AG04449 (cell line): Measurements from ENCODE around the gene FNDC3B.
A peak's percentile ranks its signal among the peaks of the same experiment; 100 is the strongest.

Source experiments
- CTCF ChIA-PET: fragments of 350-600 bp; formaldehyde crosslinking; extraction: SDS; loops from one replicate; lab custom pipeline; 2021; ENCODE audit warnings: antibody characterized with exemption; lab: Yijun Ruan, JAX
- POLR2A ChIA-PET: fragments of 400-600, 350-600 bp; formaldehyde crosslinking; extraction: SDS; loops from one replicate; lab custom pipeline; 2020; ENCODE audit warnings: antibody characterized with exemption, inconsistent platforms; lab: Yijun Ruan, JAX
- DNase-seq: peaks from one replicate; pipeline ENCODE4 v3.0.0-alpha.2; 2010; ENCODE audit warnings: low read depth, low spot score
- H3K4me3 ChIP-seq: 2 replicates; pipeline ENCODE4 v1.5.1; 2011; ENCODE audit warnings: low read depth, mild to moderate bottlenecking, control low read depth, low read length
- CTCF ChIP-seq: IDR thresholded peaks from one replicate; pipeline ENCODE4 v1.5.1; 2011; ENCODE audit warnings: mild to moderate bottlenecking, moderate library complexity, low read length, control low read depth, inconsistent platforms; ENCODE audit not compliant: insufficient read depth; ENCODE audit errors: missing control alignments

Gene FNDC3B

DNA sequence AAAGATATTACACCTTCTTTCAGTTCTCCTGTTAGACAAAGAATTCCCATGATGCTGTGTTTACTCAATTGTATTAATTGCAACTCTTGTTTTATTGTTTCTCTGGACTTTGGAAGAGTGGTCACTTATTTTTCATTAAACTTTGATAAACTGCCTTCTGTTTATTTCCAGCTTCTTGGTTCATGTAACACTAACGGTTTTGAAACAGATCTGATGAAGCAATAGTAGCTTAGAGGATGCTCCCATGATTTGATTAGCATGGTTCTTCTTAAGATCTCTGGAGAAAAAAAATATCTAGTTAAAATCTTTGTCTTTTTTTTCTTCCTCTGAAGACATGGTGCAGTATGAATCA is 90.1 kb downstream of the FNDC3B start:
- no peak for TF ChIP-seq CTCF
- ChIA-PET POLR2A (no interaction called here), CTCF (interaction anchor here (1.4 kb wide), 1 partner anchor 21 kb away, joined by 3 read pairs; no protein-coding TSS in a partner anchor)
- DNase-seq, result no peak
- H3K4me3 ChIP-seq, result no peak overlapping the region

GRCh38 chr3:172129850-172130716 is 90.7 kb downstream of the FNDC3B start:
- ChIA-PET CTCF (interaction anchor here (1.3 to 1.4 kb wide), 2 partner anchors 22 to 202 kb away, joined by 3 read pairs; no protein-coding TSS in a partner anchor), POLR2A (no interaction called here)
- no peak for TF ChIP-seq CTCF
- DNase-seq, result peak; percentile 98
- no peak overlapping the region for H3K4me3 ChIP-seq

GRCh38 chr3:172130717-172131050 is 91.3 kb downstream of the FNDC3B start:
- no peak for DNase-seq
- POLR2A ChIA-PET, result interaction anchor here (0.6 kb wide), 1 partner anchor 90 kb away, joined by 3 read pairs; no protein-coding TSS in a partner anchor
- CTCF ChIA-PET, result interaction anchor here (0.8 to 1.3 kb wide), 2 partner anchors 9 to 201 kb away, joined by 3 read pairs; no protein-coding TSS in a partner anchor
- no peak overlapping the region for H3K4me3 ChIP-seq
- TF ChIP-seq CTCF, result no peak

GRCh38 chr3:172131746-172132145 is 92.4 kb downstream of the FNDC3B start:
- ChIA-PET CTCF (no interaction called here), POLR2A (no interaction called here)
- no peak for TF ChIP-seq CTCF
- no peak for DNase-seq
- H3K4me3 ChIP-seq, result no peak overlapping the region

GRCh38 chr3:172132159-172132586 is 92.8 kb downstream of the FNDC3B start:
- no peak for DNase-seq
- H3K4me3 ChIP-seq, result no peak overlapping the region
- CTCF ChIA-PET, result no interaction called here
- POLR2A ChIA-PET, result no interaction called here
- TF ChIP-seq CTCF, result no peak

DNA sequence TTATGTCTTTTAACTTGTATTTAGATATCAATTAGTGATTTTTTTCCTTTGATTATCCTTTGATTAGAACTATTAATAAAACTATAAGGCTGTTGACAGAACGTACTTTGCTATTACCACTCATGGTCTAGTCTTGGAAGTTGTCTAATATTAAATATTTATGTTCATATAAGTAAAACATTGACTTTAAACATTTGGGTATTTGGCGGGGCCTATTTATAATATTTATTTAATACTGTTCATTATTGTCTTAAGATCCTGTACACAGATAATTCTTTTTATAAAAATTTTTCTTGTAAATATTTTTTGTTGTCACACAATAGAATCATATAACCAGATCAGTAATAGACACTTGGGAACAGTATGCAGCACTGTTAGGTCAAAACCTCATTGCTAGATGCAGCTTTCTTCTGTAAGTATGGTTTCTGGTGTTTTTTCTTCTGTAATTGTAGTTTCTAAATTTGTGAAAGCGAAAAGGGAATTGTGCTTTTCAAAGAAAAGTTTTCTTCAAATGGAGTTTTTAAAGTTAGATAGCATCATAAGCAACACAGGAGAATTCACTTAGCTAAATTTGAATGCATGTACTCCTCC is 93.4 kb downstream of the FNDC3B start:
- ChIA-PET POLR2A (interaction anchor here (1.3 kb wide), 1 partner anchor 323 kb away, joined by 3 read pairs; the partner anchor contains the start of gene PLD1), CTCF (no interaction called here)
- no peak for TF ChIP-seq CTCF
- H3K4me3 ChIP-seq, result no peak overlapping the region
- no peak for DNase-seq
